C4-2B (cell line): ENCODE data around the gene CDKN3.

ENCODE experiments used
- CTCF ChIP-seq: fragments of 450-650 bp; conservative IDR thresholded peaks from 2 replicates; pipeline ENCODE4 v1.5.1; 2017; ENCODE audit warnings: mild to moderate bottlenecking
- ZFX ChIP-seq: fragments of 450-650 bp; IDR thresholded peaks from 2 replicates; pipeline ENCODE4 v1.6.1; 2017

GRCh38 chr14:54364555-54365415 lies 32.0 kb upstream of the CDKN3 start:
- TF ChIP-seq CTCF = no peak
- TF ChIP-seq ZFX = no peak
